ENCODE measurements around the gene SCN10A.

DNA sequence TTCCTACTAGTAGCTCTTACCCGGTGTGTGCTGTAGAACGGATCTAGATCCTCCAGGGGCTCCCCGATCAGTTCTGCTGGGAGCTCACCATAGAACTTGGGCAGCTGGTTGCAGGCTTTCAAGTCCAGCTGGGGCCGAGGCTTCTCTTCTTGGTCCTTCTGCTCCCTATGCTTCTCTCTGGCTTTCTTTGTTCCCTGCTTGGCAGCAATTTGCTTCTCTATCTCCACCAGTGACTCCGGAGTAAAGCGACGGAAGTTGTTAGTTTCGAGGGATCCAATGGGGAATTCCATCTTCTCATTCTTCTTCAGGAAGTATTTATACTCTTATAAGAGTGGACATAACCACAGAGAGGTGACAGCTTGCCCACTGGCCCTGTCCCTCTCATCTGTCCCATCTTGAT is 22.3 kb downstream of the SCN10A start:
- no peak for TF ChIP-seq CTCF (IDR thresholded peaks at IDR 0.05)
- TF ChIP-seq POLR2AphosphoS5 (IDR thresholded peaks at IDR 0.05), result no peak
